H9 (cell line): Measurements from ENCODE around the gene SHBG. TPM values are rescaled to one million over a fixed set of nuclear protein-coding genes. Genes with fewer than 3 reads are reported as not detected.
A peak's percentile ranks its signal among the peaks of the same experiment; 100 is the strongest.

Source experiments
- DNase-seq: peaks from one replicate; pipeline ENCODE4 v3.0.0-alpha.2; 2017
- H2AFZ ChIP-seq: one replicate; pipeline ENCODE4 v1.6.1; 2013; ENCODE audit warnings: mild to moderate bottlenecking, low read length, control low read depth, moderate library complexity
- H2AK5ac ChIP-seq: 2 replicates; pipeline ENCODE4 v1.6.1; 2013; ENCODE audit warnings: low read length, control low read depth, mixed read lengths; ENCODE audit not compliant: insufficient read length
- H2BK120ac ChIP-seq: one replicate; pipeline ENCODE4 v1.6.1; 2013; ENCODE audit warnings: low read depth, mild to moderate bottlenecking, low read length, control low read depth, inconsistent platforms; ENCODE audit not compliant: poor library complexity, severe bottlenecking
- H2BK12ac ChIP-seq: 2 replicates; pipeline ENCODE4 v1.6.1; 2013; ENCODE audit warnings: low read length, control low read depth, mixed read lengths, low read depth; ENCODE audit not compliant: insufficient read length
- H2BK15ac ChIP-seq: 2 replicates; pipeline ENCODE4 v1.6.1; 2013; ENCODE audit warnings: low read depth, low read length, control low read depth
- H2BK20ac ChIP-seq: one replicate; pipeline ENCODE4 v1.6.1; 2013; ENCODE audit warnings: low read depth, mild to moderate bottlenecking, low read length, control low read depth, inconsistent platforms; ENCODE audit not compliant: poor library complexity, severe bottlenecking
- H2BK5ac ChIP-seq: 2 replicates; pipeline ENCODE4 v1.6.1; 2013; ENCODE audit warnings: low read length, control low read depth, mixed read lengths; ENCODE audit not compliant: insufficient read length
- H3K14ac ChIP-seq: 2 replicates; pipeline ENCODE4 v1.6.1; 2013; ENCODE audit warnings: low read length, control low read depth; ENCODE audit not compliant: insufficient read depth
- H3K18ac ChIP-seq: 2 replicates; pipeline ENCODE4 v1.6.1; 2013; ENCODE audit warnings: low read depth, mild to moderate bottlenecking, mixed read lengths, low read length, control low read depth; ENCODE audit not compliant: insufficient read length
- H3K23ac ChIP-seq: 2 replicates; pipeline ENCODE4 v1.6.1; 2013; ENCODE audit warnings: low read length, control low read depth, mixed read lengths, low read depth; ENCODE audit not compliant: insufficient read length
- H3K23me2 ChIP-seq: 2 replicates; pipeline ENCODE4 v1.6.1; 2013; ENCODE audit warnings: low read depth, mild to moderate bottlenecking, mixed read lengths, low read length, control low read depth; ENCODE audit not compliant: insufficient read length, poor library complexity, severe bottlenecking
- H3K27ac ChIP-seq: 2 replicates; pipeline ENCODE4 v1.5.1; 2013; ENCODE audit warnings: low read length, control low read depth, mixed read lengths, low read depth; ENCODE audit not compliant: insufficient read length
- H3K27me3 ChIP-seq: 2 replicates; pipeline ENCODE4 v1.6.1; 2013; ENCODE audit warnings: low read length, control low read depth, inconsistent platforms; ENCODE audit not compliant: insufficient read depth
- H3K4ac ChIP-seq: 2 replicates; pipeline ENCODE4 v1.6.1; 2013; ENCODE audit warnings: low read depth, mild to moderate bottlenecking, control low read depth, inconsistent platforms, low read length, moderate library complexity
- H3K4me1 ChIP-seq: 2 replicates; pipeline ENCODE4 v1.6.1; 2013; ENCODE audit warnings: low read length, control low read depth, inconsistent platforms; ENCODE audit not compliant: insufficient read depth
- H3K4me2 ChIP-seq: 2 replicates; pipeline ENCODE4 v1.6.1; 2013; ENCODE audit warnings: low read length, control low read depth, mixed read lengths; ENCODE audit not compliant: insufficient read length, insufficient read depth
- H3K56ac ChIP-seq: 2 replicates; pipeline ENCODE4 v1.6.1; 2013; ENCODE audit warnings: low read depth, mild to moderate bottlenecking, mixed read lengths, low read length, control low read depth; ENCODE audit not compliant: insufficient read length
- H3K79me1 ChIP-seq: 2 replicates; pipeline ENCODE4 v1.6.1; 2013; ENCODE audit warnings: low read depth, mild to moderate bottlenecking, moderate library complexity, low read length, control low read depth, inconsistent platforms; ENCODE audit not compliant: insufficient read depth, poor library complexity, severe bottlenecking
- H3K79me2 ChIP-seq: 2 replicates; pipeline ENCODE4 v1.6.1; 2013; ENCODE audit warnings: low read length, control low read depth, inconsistent platforms; ENCODE audit not compliant: insufficient read depth
- H3K9ac ChIP-seq: 2 replicates; pipeline ENCODE4 v1.6.1; 2013; ENCODE audit warnings: low read length, control low read depth, mixed read lengths; ENCODE audit not compliant: insufficient read length; ENCODE audit errors: extremely low read depth
- H3K9me3 ChIP-seq: one replicate; pipeline ENCODE4 v1.6.1; 2013; ENCODE audit warnings: low read depth, low read length, inconsistent platforms; ENCODE audit not compliant: control insufficient read depth
- H3T11ph ChIP-seq: one replicate; pipeline ENCODE4 v1.6.1; 2013; ENCODE audit warnings: mild to moderate bottlenecking, low read length, control low read depth, inconsistent platforms
- H4K20me1 ChIP-seq: one replicate; pipeline ENCODE4 v1.6.1; 2013; ENCODE audit not compliant: control insufficient read depth, insufficient read length, insufficient read depth
- H4K5ac ChIP-seq: 2 replicates; pipeline ENCODE4 v1.6.1; 2013; ENCODE audit warnings: low read depth, mild to moderate bottlenecking, mixed read lengths, low read length, control low read depth; ENCODE audit not compliant: insufficient read length
- H4K8ac ChIP-seq: replicated peaks from 2 replicates; pipeline ENCODE4 v1.6.1; 2013; ENCODE audit warnings: low read length, control low read depth, mixed read lengths, low read depth; ENCODE audit not compliant: insufficient read length
- H4K91ac ChIP-seq: 2 replicates; pipeline ENCODE4 v1.6.1; 2013; ENCODE audit warnings: low read depth, mild to moderate bottlenecking, moderate library complexity, mixed read lengths, low read length, control low read depth; ENCODE audit not compliant: insufficient read length
- H3K27ac Mint-ChIP-seq, 3 experiments: 2 replicates in 2 of 3; 3 replicates in 1 of 3; pipeline ENCODE4 v1.8.0; 2020 to 2021; ENCODE audit warnings: mixed read lengths in 3 of 3, mild to moderate bottlenecking in 1 of 3, moderate library complexity in 1 of 3
- H3K27me3 Mint-ChIP-seq: 2 replicates; pipeline ENCODE4 v1.8.0; 2021; ENCODE audit warnings: low read depth, mild to moderate bottlenecking, moderate library complexity, mixed read lengths
- H3K36me3 Mint-ChIP-seq, 3 experiments: 2 replicates in 2 of 3; 3 replicates in 1 of 3; pipeline ENCODE4 v1.8.0; 2020 to 2021; ENCODE audit warnings: low read depth in 3 of 3, mixed read lengths in 3 of 3; ENCODE audit not compliant: insufficient read depth in 1 of 3
- H3K4me1 Mint-ChIP-seq, 2 experiments: 2 replicates each; pipeline ENCODE4 v1.8.0; 2020; ENCODE audit warnings: mixed read lengths in 2 of 2
- H3K4me3 Mint-ChIP-seq, 2 experiments: 2 replicates in 1 of 2; 3 replicates in 1 of 2; pipeline ENCODE4 v1.8.0; 2020 to 2021; ENCODE audit warnings: mild to moderate bottlenecking in 2 of 2, mixed read lengths in 2 of 2, moderate library complexity in 1 of 2
- H3K9me3 Mint-ChIP-seq, 2 experiments: 2 replicates in 1 of 2; 3 replicates in 1 of 2; pipeline ENCODE4 v1.8.0; 2020; ENCODE audit warnings: mild to moderate bottlenecking in 2 of 2, mixed read lengths in 2 of 2, moderate library complexity in 1 of 2
- CTCF ChIP-seq: fragments of 200-600 bp; sonication (generic); conservative IDR thresholded peaks from 3 replicates; pipeline ENCODE4 v1.8.0; 2021; ENCODE audit warnings: antibody characterized with exemption, mild to moderate bottlenecking
- WGBS: extraction: QIAGEN DNeasy Blood & Tissue Kit; methylation state at CpG from one replicate; pipeline ENCODE4 v1.1.7; 2013; ENCODE audit warnings: missing lambda C conversion rate, low lambda C conversion rate, mixed read lengths; ENCODE audit not compliant: insufficient read length; ENCODE audit errors: extremely low coverage; 5-methylcytosine and 5-hydroxymethylcytosine counted together
- total RNA-seq: library from RNA; stranded (reverse); gene quantifications from 2 replicates; pipeline ENCODE4 v1.2.1, GENCODE V29; 2021

Gene SHBG
- total RNA-seq, 1 experiment from 2014 or later = 1.6 TPM

GRCh38 chr17:7651665-7652387 lies 21.9 kb downstream of the SHBG start:
- no peak overlapping the region for H2BK120ac ChIP-seq
- H2BK5ac ChIP-seq = no peak overlapping the region
- H4K5ac ChIP-seq = no peak overlapping the region
- Mint-ChIP-seq H3K27me3 (peaks cover 69% of the 10 kb centered on the region), H3K9me3 (peaks cover 0 to 3% of the 10 kb centered on the region in 2 experiments; a peak in 2 of 5 replicates), H3K27ac (no peak overlapping the region), H3K4me1 (peaks cover 30 to 48% of the 10 kb centered on the region in 2 experiments), H3K4me3 (peak overlapping the region; percentile 69 to 91), H3K36me3 (peaks cover 7 to 29% (median 10%) of the 10 kb centered on the region in 3 experiments; a peak in 6 of 7 replicates)
- no peaks in the 10 kb centered on the region for H3K79me1 ChIP-seq
- no peak for TF ChIP-seq CTCF
- H3K27ac ChIP-seq = no peak overlapping the region
- no peak overlapping the region for H4K91ac ChIP-seq
- no peak overlapping the region for H2AK5ac ChIP-seq
- no peaks in the 10 kb centered on the region for H4K20me1 ChIP-seq
- no peak overlapping the region for H2BK20ac ChIP-seq
- H2AFZ ChIP-seq = no peak overlapping the region
- no peak overlapping the region for H3K18ac ChIP-seq
- peak overlapping the region; percentile 82 for H3K4me2 ChIP-seq
- no peak overlapping the region for H3K9ac ChIP-seq
- no peak overlapping the region for H2BK12ac ChIP-seq
- no CpG with 5 or more reads among the region's 54 CpGs for WGBS
- no peak overlapping the region for H3K56ac ChIP-seq
- H3K4me1 ChIP-seq = no peaks in the 10 kb centered on the region; the same call in 1 of the 2 replicates
- H3K9me3 ChIP-seq = no peaks in the 10 kb centered on the region
- no peaks in the 10 kb centered on the region for H3K79me2 ChIP-seq
- H3K27me3 ChIP-seq = peaks cover 5% of the 10 kb centered on the region
- no peak overlapping the region for H3K14ac ChIP-seq
- H3K23ac ChIP-seq = no peak overlapping the region
- H3K23me2 ChIP-seq = peaks cover 14% of the 10 kb centered on the region
- peak; percentile 61 for DNase-seq
- H3T11ph ChIP-seq = no peak overlapping the region
- H2BK15ac ChIP-seq = no peak overlapping the region
- no peak overlapping the region for H3K4ac ChIP-seq
- H4K8ac ChIP-seq = no peak overlapping the region
